GM12873 (cell line): ENCODE data around the gene OTOP2.

ENCODE experiments used
- TF ChIP-seq, protein P1 (sequence below): IDR thresholded peaks from 2 replicates; pipeline ENCODE4 v1.5.1; 2012; ENCODE audit warnings: low read depth, mild to moderate bottlenecking, moderate library complexity, low read length, control low read depth; ENCODE audit not compliant: insufficient read depth; ENCODE audit errors: missing control alignments

Gene OTOP2

DNA sequence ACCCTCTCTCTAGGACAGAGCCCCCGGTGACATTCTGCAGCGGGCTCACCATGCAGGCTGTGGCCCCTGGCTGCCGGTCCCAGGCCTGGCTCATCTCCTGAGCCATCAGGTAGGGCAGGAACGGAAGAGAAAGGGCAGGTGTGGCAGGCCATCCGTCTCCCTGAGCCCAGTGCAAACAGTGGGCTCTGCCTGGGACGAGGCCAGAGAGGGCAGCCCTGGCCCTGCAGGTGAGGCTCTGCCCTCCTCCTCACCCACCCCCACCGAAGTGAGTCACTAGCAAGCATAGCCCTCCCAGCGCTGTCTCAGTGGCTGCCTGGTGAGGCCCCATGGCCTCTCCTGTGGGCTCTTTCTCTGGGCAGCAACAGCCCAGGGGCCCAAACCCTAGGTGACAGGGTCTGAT is 26.1 kb downstream of the OTOP2 start:
- TF ChIP-seq, protein P1, sequence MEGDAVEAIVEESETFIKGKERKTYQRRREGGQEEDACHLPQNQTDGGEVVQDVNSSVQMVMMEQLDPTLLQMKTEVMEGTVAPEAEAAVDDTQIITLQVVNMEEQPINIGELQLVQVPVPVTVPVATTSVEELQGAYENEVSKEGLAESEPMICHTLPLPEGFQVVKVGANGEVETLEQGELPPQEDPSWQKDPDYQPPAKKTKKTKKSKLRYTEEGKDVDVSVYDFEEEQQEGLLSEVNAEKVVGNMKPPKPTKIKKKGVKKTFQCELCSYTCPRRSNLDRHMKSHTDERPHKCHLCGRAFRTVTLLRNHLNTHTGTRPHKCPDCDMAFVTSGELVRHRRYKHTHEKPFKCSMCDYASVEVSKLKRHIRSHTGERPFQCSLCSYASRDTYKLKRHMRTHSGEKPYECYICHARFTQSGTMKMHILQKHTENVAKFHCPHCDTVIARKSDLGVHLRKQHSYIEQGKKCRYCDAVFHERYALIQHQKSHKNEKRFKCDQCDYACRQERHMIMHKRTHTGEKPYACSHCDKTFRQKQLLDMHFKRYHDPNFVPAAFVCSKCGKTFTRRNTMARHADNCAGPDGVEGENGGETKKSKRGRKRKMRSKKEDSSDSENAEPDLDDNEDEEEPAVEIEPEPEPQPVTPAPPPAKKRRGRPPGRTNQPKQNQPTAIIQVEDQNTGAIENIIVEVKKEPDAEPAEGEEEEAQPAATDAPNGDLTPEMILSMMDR = no peak

DNA sequence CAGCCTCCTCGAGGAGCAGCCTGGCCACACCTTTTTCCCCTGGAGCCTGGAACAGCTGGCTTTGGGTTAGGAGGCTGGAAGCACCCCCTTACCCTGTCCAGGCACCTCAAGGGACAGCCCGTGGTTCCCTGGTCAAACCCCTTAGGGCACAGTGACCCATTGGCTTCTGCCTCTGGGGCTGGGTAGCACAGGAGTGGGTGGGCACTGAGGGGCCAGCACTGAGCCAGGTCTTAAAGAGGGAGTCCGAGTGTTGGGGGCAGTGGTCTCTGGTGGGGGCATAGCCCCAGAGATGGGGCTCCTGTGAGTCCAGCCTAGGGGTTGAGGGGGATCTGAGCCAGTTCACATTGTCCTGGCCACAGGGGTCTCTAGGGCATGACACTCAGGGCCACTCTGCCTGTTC is 27.0 kb downstream of the OTOP2 start:
- TF ChIP-seq, protein P1 = no peak

DNA sequence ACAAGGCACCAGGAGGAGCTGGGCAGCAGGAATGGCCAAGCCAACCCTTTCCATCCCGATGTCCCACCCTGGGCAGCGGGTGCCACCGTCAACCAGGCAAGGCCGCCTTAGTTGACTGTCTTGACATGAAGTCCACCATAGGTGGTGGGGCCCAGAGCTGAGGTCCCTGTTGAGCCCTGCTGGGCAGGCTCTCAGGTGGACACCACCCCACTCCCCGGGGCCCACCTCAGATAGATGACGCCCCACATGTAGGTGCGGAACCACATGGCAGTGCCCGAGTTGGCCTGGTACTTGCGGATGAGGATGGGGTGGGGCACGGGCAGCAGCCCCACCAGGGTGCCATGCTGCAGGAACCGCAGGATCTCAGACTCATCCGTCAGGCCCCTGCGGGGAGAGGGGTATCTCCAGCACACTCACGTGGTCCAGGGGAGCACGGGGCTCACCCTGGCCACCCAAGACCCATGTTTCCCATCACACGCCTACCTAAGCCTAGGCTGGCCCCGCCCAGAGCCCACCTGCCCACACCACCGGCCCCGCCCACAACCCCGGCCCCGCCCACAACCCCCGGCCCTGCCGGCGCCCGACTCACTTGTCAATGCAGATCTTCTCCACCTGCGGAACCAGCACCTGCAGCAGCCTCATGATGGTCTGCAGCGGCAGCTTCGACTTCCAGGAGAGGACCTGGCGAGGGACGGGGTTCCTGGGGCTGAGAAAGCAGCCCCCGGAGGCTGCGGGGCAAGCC is 27.8 kb downstream of the OTOP2 start:
- TF ChIP-seq, protein P1 = no peak

DNA sequence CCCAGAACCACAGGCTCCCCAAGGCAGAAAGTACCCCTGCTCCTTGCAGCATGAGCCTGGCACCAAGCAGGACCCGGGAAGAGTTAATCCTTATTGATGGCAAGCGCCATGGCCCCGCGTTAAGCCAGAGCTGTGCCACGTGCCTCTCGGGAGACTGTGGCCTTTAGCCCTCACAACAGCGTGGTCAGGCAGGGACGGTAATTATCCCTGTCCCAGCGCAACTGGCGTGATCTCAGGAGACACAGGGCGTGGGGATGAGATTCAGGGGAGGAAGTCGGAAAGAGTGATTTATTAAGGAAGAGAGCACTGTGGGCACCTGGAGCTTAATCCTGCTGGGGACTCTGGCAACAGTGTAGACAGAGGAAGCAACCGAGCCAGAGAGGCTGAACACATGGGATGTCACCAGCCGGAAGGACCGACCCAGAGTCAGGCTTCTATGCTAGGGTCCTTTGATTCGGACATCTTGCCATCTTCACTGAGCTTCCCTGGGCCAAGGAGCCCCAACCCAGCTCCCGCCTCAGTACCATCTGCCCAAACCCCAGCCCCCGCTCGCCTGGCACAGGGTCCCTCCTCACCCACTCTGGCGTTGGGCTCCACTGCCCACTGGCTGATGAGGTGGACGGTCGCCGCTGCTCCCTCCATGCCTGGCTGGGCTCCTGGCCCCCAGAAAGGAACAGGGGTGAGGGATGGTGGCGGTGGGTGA is 28.5 kb downstream of the OTOP2 start:
- TF ChIP-seq, protein P1 = no peak

DNA sequence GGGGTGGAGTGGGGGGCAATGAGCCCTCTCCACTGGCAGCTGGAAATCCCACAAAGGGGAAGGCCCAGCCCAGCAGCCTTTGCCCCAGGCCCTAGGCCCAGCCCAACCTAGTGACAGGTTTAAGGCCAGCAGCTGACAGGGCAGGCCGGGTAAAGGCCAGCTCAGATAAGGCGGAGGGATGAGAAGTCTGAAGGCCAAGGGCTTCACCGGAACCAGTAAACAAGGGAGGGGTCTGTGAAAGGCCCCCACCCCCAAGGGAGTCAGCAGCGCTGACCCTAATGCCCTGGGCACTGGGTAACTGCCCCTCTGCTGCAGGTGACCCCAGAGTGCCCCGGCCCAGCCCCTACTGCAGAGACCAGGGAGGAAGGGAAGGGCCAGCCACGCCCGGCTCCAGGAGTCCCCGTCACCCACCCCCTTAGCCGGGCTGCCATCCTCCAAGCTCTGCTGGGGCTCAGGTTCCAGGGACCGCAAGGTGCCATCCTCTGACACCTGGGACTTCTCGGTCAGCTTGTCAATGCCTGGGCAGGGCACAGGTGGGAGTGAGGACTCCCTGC is 29.1 kb downstream of the OTOP2 start:
- TF ChIP-seq, protein P1 = no peak

DNA sequence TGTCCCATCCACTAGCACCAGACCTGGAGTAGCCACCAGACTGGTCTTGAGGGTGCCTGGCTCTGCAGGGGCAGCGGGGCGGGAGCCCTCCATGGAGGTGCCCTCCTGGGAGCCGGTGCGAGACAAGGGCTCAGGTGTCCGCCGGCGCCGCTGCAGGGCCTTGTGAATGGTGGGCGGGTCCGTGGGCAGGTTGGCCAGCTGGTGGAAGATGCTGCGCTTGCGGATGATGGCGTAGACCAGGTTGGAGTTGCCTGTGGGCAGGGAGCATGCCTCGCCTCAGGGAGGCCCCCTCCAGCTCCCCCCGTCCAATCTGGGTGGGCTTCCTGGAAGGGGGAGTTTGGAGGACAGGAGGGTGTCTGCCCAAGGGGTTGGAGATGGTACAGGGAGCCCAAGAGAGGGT is 30.0 kb downstream of the OTOP2 start:
- TF ChIP-seq, protein P1 = no peak

DNA sequence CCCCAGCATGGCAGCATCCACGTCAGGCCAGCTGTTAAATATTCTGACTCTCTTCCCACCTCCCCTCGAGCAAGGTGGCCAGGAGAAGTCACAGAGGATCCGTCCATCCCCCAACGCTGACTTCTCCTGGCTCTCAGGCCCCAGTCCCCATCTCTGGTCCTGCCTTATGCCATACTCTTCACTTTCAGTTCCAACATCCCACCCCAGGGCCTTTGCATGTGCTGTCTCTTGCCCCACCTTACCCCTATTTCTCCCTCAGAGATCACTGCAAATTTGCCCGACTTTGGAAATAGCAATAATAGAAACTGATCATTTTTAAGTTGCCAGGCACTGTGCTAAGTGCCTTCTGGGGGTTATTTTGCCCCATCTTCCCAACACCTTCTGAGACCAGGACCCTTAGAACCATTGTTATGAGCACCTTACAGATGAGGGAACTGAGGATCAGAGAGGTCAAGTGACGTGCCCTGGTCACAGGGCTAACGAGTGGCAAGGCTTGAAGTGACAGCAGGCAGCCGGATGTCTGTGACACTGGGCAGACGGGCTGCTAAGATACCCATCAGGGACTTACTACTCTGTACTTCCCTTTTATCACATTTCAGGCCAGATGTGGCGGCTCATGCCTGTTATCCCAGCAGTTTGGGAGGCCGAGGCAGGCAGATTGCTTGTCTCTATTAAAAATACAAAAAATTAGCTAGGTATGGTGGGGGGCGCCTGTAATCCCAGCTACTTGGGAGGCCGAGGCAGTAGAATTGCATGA is 30.8 kb downstream of the OTOP2 start:
- TF ChIP-seq, protein P1 = no peak
